ENCODE measurements around the gene NDUFAF7. TPM values are rescaled to one million over a fixed set of nuclear protein-coding genes. Genes with fewer than 3 reads are reported as not detected.
"Not testable (repeated sequence)": the region's sequence is repeated elsewhere in the genome, so short reads cannot be mapped to it uniquely, and the experiment has no call there.

NDUFAF7 gene
- total and polyA plus RNA-seq, 12 donors: 15.4 to 42.5 (median 28.7) TPM

DNA sequence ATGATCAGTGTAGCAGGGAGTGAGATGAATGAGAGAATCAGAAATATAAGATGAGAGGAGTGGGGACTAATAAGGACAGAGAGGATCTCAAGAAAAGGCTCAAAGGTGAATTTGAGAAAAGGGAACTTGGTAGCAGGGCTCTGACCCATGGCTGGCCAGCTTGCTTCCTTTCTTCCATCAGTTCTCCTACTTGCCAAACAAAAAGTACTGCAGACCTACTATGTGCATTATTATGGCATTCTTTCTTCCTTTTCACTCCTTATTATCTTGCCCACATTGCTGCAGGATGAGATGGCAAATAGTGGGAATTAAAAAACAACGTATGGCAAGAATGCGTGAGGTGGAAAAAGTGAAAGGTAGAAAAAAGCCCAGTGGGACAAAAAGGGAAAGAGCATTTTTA lies 60.2 kb downstream of the NDUFAF7 start:
- H3K27me3 ChIP-seq: no peaks in the 10 kb centered on the region
- peaks cover 0 to 17% of the 10 kb centered on the region in 2 donors for H3K36me3 ChIP-seq (replicated peaks in 1 of 2)
- H3K27ac ChIP-seq: no peak overlapping the region
- H3K4me1 ChIP-seq (replicated peaks in 1 of 2): peaks cover 0 to 11% of the 10 kb centered on the region in 2 donors
- 93 to 98% (median 96%) methylated on average over 2 of the region's 2 CpGs for WGBS, 4 donors
- no peak overlapping the region for H3K4me3 ChIP-seq
- TF ChIP-seq, protein P1, sequence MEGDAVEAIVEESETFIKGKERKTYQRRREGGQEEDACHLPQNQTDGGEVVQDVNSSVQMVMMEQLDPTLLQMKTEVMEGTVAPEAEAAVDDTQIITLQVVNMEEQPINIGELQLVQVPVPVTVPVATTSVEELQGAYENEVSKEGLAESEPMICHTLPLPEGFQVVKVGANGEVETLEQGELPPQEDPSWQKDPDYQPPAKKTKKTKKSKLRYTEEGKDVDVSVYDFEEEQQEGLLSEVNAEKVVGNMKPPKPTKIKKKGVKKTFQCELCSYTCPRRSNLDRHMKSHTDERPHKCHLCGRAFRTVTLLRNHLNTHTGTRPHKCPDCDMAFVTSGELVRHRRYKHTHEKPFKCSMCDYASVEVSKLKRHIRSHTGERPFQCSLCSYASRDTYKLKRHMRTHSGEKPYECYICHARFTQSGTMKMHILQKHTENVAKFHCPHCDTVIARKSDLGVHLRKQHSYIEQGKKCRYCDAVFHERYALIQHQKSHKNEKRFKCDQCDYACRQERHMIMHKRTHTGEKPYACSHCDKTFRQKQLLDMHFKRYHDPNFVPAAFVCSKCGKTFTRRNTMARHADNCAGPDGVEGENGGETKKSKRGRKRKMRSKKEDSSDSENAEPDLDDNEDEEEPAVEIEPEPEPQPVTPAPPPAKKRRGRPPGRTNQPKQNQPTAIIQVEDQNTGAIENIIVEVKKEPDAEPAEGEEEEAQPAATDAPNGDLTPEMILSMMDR (IDR thresholded peaks at IDR 0.05): no peak
- TF ChIP-seq POLR2A (IDR thresholded peaks at IDR 0.05): no peak
- DNase-seq: no peak
- H3K9me3 ChIP-seq (replicated peaks in 1 of 3): no peaks in the 10 kb centered on the region
- intact Hi-C loops (cut with DNase I): no loop called here

DNA sequence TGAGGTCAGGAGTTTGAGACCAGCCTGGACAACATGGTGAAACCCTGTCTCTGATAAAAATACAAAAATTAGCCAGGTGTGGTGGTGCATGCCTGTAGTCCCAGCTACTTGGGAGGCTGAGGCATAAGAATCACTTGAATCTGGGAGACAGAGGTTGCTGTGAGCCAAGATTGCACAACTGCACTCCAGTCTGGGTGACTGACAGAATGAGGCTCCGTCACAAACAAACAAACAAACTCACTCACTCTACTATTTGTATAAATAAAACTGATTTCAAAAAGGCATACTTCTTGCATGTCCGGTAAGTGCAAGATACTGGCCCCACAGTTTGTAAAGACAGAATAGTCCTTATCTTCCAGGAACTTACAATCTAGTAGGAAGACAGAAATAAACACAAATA lies 63.4 kb downstream of the NDUFAF7 start:
- H3K27me3 ChIP-seq; H3K4me3 ChIP-seq; H3K36me3 ChIP-seq (replicated peaks in 1 of 2); H3K27ac ChIP-seq; intact Hi-C loops (cut with DNase I); H3K9me3 ChIP-seq (replicated peaks in 1 of 3): not testable (repeated sequence)
- peak in 1 of 7 donors; percentile 12 for DNase-seq
- H3K4me1 ChIP-seq (replicated peaks in 1 of 2): peaks cover 0 to 11% of the 10 kb centered on the region in 2 donors
- 71 to 91% (median 78%) methylated on average over 2 of the region's 2 CpGs for WGBS, 4 donors

DNA sequence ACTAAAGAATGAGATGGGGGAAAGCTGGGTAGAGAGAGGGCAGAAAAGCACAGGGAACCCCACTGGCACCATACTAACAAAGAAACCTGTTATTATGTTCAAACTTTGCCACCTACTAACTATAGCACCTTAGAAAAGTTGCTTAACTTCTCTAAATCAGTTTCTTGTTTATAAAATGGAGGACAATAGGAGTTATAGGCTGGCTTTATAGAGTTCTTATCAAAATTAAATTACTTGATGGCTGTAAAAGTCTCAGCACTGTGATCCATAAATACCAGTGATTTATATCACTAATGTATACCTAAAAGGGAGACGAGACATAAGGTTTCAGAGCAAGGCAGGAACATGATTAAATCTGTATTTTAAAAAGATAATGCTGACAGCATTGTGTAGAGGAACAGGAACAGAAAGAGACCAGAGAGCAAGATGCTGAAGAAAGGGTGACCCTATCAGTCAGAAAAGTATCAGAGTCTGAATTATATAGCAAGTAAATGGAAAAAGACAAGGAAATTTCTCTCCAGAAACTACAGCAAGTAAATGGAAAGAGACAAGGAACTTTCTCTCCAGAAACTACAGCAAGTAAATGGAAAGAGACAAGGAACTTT lies 64.1 kb downstream of the NDUFAF7 start:
- TF ChIP-seq, protein P1 (IDR thresholded peaks at IDR 0.05): no peak
- no peak for TF ChIP-seq POLR2A (IDR thresholded peaks at IDR 0.05)
- H3K27ac ChIP-seq: no peak overlapping the region
- intact Hi-C loops (cut with DNase I): no loop called here
- no peaks in the 10 kb centered on the region for H3K36me3 ChIP-seq (replicated peaks in 1 of 2)
- H3K4me3 ChIP-seq: no peak overlapping the region
- DNase-seq: no peak
- WGBS, 4 donors: 72 to 86% (median 81%) methylated on average over 1 of the region's 1 CpG
- H3K4me1 ChIP-seq (replicated peaks in 1 of 2): peaks cover 0 to 11% of the 10 kb centered on the region in 2 donors
- no peaks in the 10 kb centered on the region for H3K27me3 ChIP-seq
- no peaks in the 10 kb centered on the region for H3K9me3 ChIP-seq (replicated peaks in 1 of 3)

DNA sequence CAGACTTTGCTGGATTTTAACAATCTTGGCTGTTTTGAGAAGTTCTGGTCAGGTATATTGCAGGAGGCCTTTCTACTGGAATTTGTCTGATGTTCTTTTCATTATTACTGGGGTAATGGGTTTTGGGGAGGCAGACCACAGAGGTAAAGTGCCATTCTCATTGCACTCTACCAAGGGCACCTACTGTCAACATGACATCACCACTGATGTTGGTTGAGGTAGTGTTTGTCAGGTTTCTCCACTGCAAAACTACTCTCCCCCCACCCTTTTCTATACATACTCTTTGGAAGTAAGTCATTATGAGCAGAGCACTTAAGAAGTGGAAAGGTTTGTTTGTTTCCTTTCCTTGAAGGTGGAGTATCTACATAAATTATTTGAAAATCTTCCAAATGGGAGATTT lies 66.2 kb downstream of the NDUFAF7 start:
- intact Hi-C loops (cut with DNase I): no loop called here
- TF ChIP-seq POLR2A (IDR thresholded peaks at IDR 0.05): no peak
- TF ChIP-seq, protein P1 (IDR thresholded peaks at IDR 0.05): no peak
- DNase-seq: no peak
- Histone ChIP-seq H3K9me3 (replicated peaks in 1 of 3) (no peaks in the 10 kb centered on the region), H3K27ac (no peak overlapping the region), H3K4me1 (replicated peaks in 1 of 2) (peaks cover 0 to 14% of the 10 kb centered on the region in 2 donors), H3K4me3 (no peak overlapping the region), H3K36me3 (replicated peaks in 1 of 2) (no peaks in the 10 kb centered on the region), H3K27me3 (no peaks in the 10 kb centered on the region)

Other genes with a start within 250 kb of the NDUFAF7 start
- 10 to 100 TPM; 17.5 to 34.3 (median 22.6) TPM for gene HEATR5B, start 147.3 kb upstream of the NDUFAF7 start, total RNA-seq
- 10 to 100 TPM in 2 of 3 donors, 1 to 10 TPM in 1; 7.4 to 15.4 (median 12.3) TPM for gene HEATR5B, start 147.3 kb upstream of the NDUFAF7 start, polyA plus RNA-seq
- gene GPATCH11, start 147.1 kb upstream of the NDUFAF7 start, total RNA-seq: 10 to 100 TPM in 4 of 9 donors, 1 to 10 TPM in 5; 7.6 to 18.4 (median 9.8) TPM
- 10 to 100 TPM in 1 of 3 donors, 1 to 10 TPM in 2; 5.6 to 19.0 (median 6.8) TPM for gene GPATCH11, start 147.1 kb upstream of the NDUFAF7 start, polyA plus RNA-seq
- 10 to 100 TPM; 17.3 to 48.5 (median 35.7) TPM for gene EIF2AK2, start 74.7 kb upstream of the NDUFAF7 start, total RNA-seq
- 10 to 100 TPM in 1 of 3 donors, 1 to 10 TPM in 2; 5.6 to 35.4 (median 7.7) TPM for gene EIF2AK2, start 74.7 kb upstream of the NDUFAF7 start, polyA plus RNA-seq
- not detected for gene SULT6B1, start 43.0 kb upstream of the NDUFAF7 start, total RNA-seq
- not detected for gene SULT6B1, start 43.0 kb upstream of the NDUFAF7 start, polyA plus RNA-seq
- 10 to 100 TPM; 27.9 to 84.6 (median 55.1) TPM for gene CEBPZOS, start 35.2 kb upstream of the NDUFAF7 start, total RNA-seq
- gene CEBPZOS, start 35.2 kb upstream of the NDUFAF7 start, polyA plus RNA-seq: 100 to 1,000 TPM in 1 of 3 donors, 10 to 100 TPM in 2; 74.8 to 186 (median 90.0) TPM
- gene CEBPZ, start 62 bp upstream of the NDUFAF7 start, total RNA-seq: 100 to 1,000 TPM in 1 of 9 donors, 10 to 100 TPM in 8; 27.2 to 111 (median 62.2) TPM
- 10 to 100 TPM; 75.7 to 89.8 (median 78.8) TPM for gene CEBPZ, start 62 bp upstream of the NDUFAF7 start, polyA plus RNA-seq
- gene PRKD3, start 93.2 kb downstream of the NDUFAF7 start, total RNA-seq: 100 to 1,000 TPM in 1 of 9 donors, 10 to 100 TPM in 8; 31.7 to 136 (median 54.3) TPM
- gene PRKD3, start 93.2 kb downstream of the NDUFAF7 start, polyA plus RNA-seq: 10 to 100 TPM; 10.9 to 69.1 (median 15.3) TPM
- gene QPCT, start 113.0 kb downstream of the NDUFAF7 start, total RNA-seq: 100 to 1,000 TPM in 7 of 9 donors, 10 to 100 TPM in 2; 83.1 to 554 (median 203) TPM
- gene QPCT, start 113.0 kb downstream of the NDUFAF7 start, polyA plus RNA-seq: 100 to 1,000 TPM in 2 of 3 donors, 10 to 100 TPM in 1; 30.6 to 746 (median 180) TPM